Cardiac fibroblast (primary cell): ENCODE results near the gene UBD.

Experiments used
- DNase-seq, 2 donors: peaks; one replicate each; pipeline versions ENCODE4 v3.0.0 to v3.0.0-alpha.2; 2010; ENCODE audit warnings: low read depth in 2 of 2
- H3K4me3 ChIP-seq, 2 donors: replicated peaks in 1 of 2; 1 replicate in 1 of 2; 2 replicates in 1 of 2; pipeline ENCODE4 v1.5.1; 2011; ENCODE audit warnings: low read depth in 2 of 2, low read length in 2 of 2, mild to moderate bottlenecking in 2 of 2, moderate library complexity in 1 of 2
- CTCF ChIP-seq: IDR thresholded peaks from one replicate; pipeline ENCODE4 v1.5.1; 2011; ENCODE audit warnings: low read depth, mild to moderate bottlenecking, low read length, inconsistent platforms

The UBD gene

GRCh38 chr6:29584821-29585220 is 25.3 kb upstream of the UBD start, which contains the start of gene OR2H2:
Gene OR2H2, plus strand, starts transcription at chr6:29585121. Its CDS starts 2,824 bp downstream, at chr6:29587945.
- no peak within 1 kb of the TSS for H3K4me3 ChIP-seq
- no peak for TF ChIP-seq CTCF
- no peak for DNase-seq

GRCh38 chr6:29577544-29577943 is 18.0 kb upstream of the UBD start:
- no peak for DNase-seq
- no peak for TF ChIP-seq CTCF
- H3K4me3 ChIP-seq = no peak overlapping the region

GRCh38 chr6:29576056-29576455 is 16.5 kb upstream of the UBD start:
- H3K4me3 ChIP-seq = no peak overlapping the region
- no peak for TF ChIP-seq CTCF
- DNase-seq = no peak

GRCh38 chr6:29567991-29568390 is 8.5 kb upstream of the UBD start:
- no peak for TF ChIP-seq CTCF
- H3K4me3 ChIP-seq = no peak overlapping the region
- peak in 1 of 2 donors; percentile 1 for DNase-seq

GRCh38 chr6:29567541-29567940 is 8.0 kb upstream of the UBD start:
- no peak for DNase-seq
- H3K4me3 ChIP-seq = no peak overlapping the region
- no peak for TF ChIP-seq CTCF

GRCh38 chr6:29566856-29567255 is 7.3 kb upstream of the UBD start:
- no peak overlapping the region for H3K4me3 ChIP-seq
- TF ChIP-seq CTCF = no peak
- no peak for DNase-seq

GRCh38 chr6:29564875-29565274 is 5.3 kb upstream of the UBD start:
- no peak for DNase-seq
- H3K4me3 ChIP-seq = no peak overlapping the region
- no peak for TF ChIP-seq CTCF
